Measurements from ENCODE around the gene C1orf198.
A peak's percentile ranks its signal among the peaks of the same experiment; 100 is the strongest.

Gene C1orf198

GRCh38 chr1:230864441-230864840 lies 3.9 kb downstream of the C1orf198 start:
- Histone ChIP-seq H3K9me2 (replicated peaks; ENCODE audit: low read depth, low read length) (no peaks in the 10 kb centered on the region), H3K36me3 (ENCODE audit: insufficient read depth, low read length) (no peaks in the 10 kb centered on the region), H2AFZ (ENCODE audit: low read length) (no peak overlapping the region), H3F3A (ENCODE audit: low read depth) (no peaks in the 10 kb centered on the region), H3K27me3 (ENCODE audit: insufficient read depth, low read length, poor library complexity, severe bottlenecking) (no peaks in the 10 kb centered on the region), H3K9ac (ENCODE audit: low read depth, low read length, poor library complexity, severe bottlenecking) (no peak overlapping the region), H3K4me2 (ENCODE audit: low read depth, low read length, poor library complexity, severe bottlenecking) (peak overlapping the region; percentile 96), H3K4me3 (ENCODE audit: low read length, poor library complexity, severe bottlenecking) (peak overlapping the region; percentile 10), H4K20me1 (ENCODE audit: insufficient read depth, low read length, poor library complexity, severe bottlenecking) (peaks cover 24% of the 10 kb centered on the region), H3K9me3 (ENCODE audit: insufficient read depth, low read depth, low read length) (no peaks in the 10 kb centered on the region), H3K79me2 (ENCODE audit: insufficient read depth, low read length) (peaks cover 45% of the 10 kb centered on the region), H3K4me1 (ENCODE audit: insufficient read depth, low read length, poor library complexity, severe bottlenecking) (peaks cover 54% of the 10 kb centered on the region)
- TF ChIP-seq EZH2phosphoT487 (IDR thresholded peaks at IDR 0.05; ENCODE audit: borderline replicate concordance) = no peak
- TF ChIP-seq, protein P1, sequence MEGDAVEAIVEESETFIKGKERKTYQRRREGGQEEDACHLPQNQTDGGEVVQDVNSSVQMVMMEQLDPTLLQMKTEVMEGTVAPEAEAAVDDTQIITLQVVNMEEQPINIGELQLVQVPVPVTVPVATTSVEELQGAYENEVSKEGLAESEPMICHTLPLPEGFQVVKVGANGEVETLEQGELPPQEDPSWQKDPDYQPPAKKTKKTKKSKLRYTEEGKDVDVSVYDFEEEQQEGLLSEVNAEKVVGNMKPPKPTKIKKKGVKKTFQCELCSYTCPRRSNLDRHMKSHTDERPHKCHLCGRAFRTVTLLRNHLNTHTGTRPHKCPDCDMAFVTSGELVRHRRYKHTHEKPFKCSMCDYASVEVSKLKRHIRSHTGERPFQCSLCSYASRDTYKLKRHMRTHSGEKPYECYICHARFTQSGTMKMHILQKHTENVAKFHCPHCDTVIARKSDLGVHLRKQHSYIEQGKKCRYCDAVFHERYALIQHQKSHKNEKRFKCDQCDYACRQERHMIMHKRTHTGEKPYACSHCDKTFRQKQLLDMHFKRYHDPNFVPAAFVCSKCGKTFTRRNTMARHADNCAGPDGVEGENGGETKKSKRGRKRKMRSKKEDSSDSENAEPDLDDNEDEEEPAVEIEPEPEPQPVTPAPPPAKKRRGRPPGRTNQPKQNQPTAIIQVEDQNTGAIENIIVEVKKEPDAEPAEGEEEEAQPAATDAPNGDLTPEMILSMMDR (conservative IDR thresholded peaks at IDR 0.05; ENCODE audit: low read length) = no peak

DNA sequence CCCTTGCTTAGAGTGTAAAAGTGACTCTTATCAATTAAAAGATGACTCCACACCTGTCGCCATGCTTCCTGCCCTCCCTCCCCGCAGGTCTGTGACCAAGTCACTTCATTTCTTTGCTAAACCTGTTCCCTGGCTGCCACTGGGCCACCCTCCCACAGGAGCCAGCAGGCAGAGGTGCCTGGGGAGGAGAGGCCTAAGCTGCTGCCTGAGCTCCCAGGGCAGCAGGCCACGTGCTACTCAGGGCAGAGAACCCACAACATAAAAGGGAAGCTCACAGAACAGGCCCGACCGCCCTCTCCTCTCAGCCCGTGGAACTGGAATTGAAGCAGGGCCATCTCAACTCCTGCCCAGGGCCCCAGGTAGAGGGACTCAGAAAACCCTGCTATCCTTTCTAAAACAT lies 4.9 kb downstream of the C1orf198 start:
- no peaks in the 10 kb centered on the region for H3K9me2 ChIP-seq (replicated peaks; ENCODE audit: low read depth, low read length)

GRCh38 chr1:230861970-230862595 lies 6.2 kb downstream of the C1orf198 start:
- H3F3A ChIP-seq (ENCODE audit: low read depth) = no peaks in the 10 kb centered on the region
- no peaks in the 10 kb centered on the region for H3K36me3 ChIP-seq (ENCODE audit: insufficient read depth, low read length)
- H3K9ac ChIP-seq (ENCODE audit: low read depth, low read length, poor library complexity, severe bottlenecking) = no peak overlapping the region
- H3K79me2 ChIP-seq (ENCODE audit: insufficient read depth, low read length) = peaks cover 39% of the 10 kb centered on the region
- TF ChIP-seq EZH2phosphoT487 (IDR thresholded peaks at IDR 0.05; ENCODE audit: borderline replicate concordance) = no peak
- TF ChIP-seq, protein P1 (conservative IDR thresholded peaks at IDR 0.05; ENCODE audit: low read length) = no peak
- no peak overlapping the region for H3K4me3 ChIP-seq (ENCODE audit: low read length, poor library complexity, severe bottlenecking)
- peaks cover 19% of the 10 kb centered on the region for H4K20me1 ChIP-seq (ENCODE audit: insufficient read depth, low read length, poor library complexity, severe bottlenecking)
- H3K9me2 ChIP-seq (replicated peaks; ENCODE audit: low read depth, low read length) = no peaks in the 10 kb centered on the region
- no peak overlapping the region for H3K4me2 ChIP-seq (ENCODE audit: low read depth, low read length, poor library complexity, severe bottlenecking)
- H3K4me1 ChIP-seq (ENCODE audit: insufficient read depth, low read length, poor library complexity, severe bottlenecking) = peaks cover 41% of the 10 kb centered on the region
- no peak overlapping the region for H2AFZ ChIP-seq (ENCODE audit: low read length)
- no peaks in the 10 kb centered on the region for H3K9me3 ChIP-seq (ENCODE audit: insufficient read depth, low read depth, low read length)
- H3K27me3 ChIP-seq (ENCODE audit: insufficient read depth, low read length, poor library complexity, severe bottlenecking) = no peaks in the 10 kb centered on the region

More for the DNA sequence above, 4.9 kb downstream of the C1orf198 start:
- no peaks in the 10 kb centered on the region for H3F3A ChIP-seq (ENCODE audit: low read depth)
- H3K36me3 ChIP-seq (ENCODE audit: insufficient read depth, low read length) = no peaks in the 10 kb centered on the region
- H3K4me2 ChIP-seq (ENCODE audit: low read depth, low read length, poor library complexity, severe bottlenecking) = peak overlapping the region; percentile 96
- H3K9me3 ChIP-seq (ENCODE audit: insufficient read depth, low read depth, low read length) = no peaks in the 10 kb centered on the region
- peak overlapping the region; percentile 24 for H3K4me3 ChIP-seq (ENCODE audit: low read length, poor library complexity, severe bottlenecking)
- peaks cover 51% of the 10 kb centered on the region for H3K4me1 ChIP-seq (ENCODE audit: insufficient read depth, low read length, poor library complexity, severe bottlenecking)
- peak overlapping the region; percentile 43 for H3K9ac ChIP-seq (ENCODE audit: low read depth, low read length, poor library complexity, severe bottlenecking)
- H4K20me1 ChIP-seq (ENCODE audit: insufficient read depth, low read length, poor library complexity, severe bottlenecking) = peaks cover 24% of the 10 kb centered on the region
- TF ChIP-seq, protein P1 (conservative IDR thresholded peaks at IDR 0.05; ENCODE audit: low read length) = no peak
- TF ChIP-seq EZH2phosphoT487 (IDR thresholded peaks at IDR 0.05; ENCODE audit: borderline replicate concordance) = no peak
- H2AFZ ChIP-seq (ENCODE audit: low read length) = no peak overlapping the region
- no peaks in the 10 kb centered on the region for H3K27me3 ChIP-seq (ENCODE audit: insufficient read depth, low read length, poor library complexity, severe bottlenecking)
- H3K79me2 ChIP-seq (ENCODE audit: insufficient read depth, low read length) = peaks cover 50% of the 10 kb centered on the region

Data from Loucy (cell line).